GM12801 (cell line): ENCODE data around the gene BCL2.

Source experiments
- CTCF ChIP-seq: IDR thresholded peaks from one replicate; pipeline ENCODE4 v1.5.1; 2011; ENCODE audit warnings: control low read depth; ENCODE audit not compliant: insufficient read length; ENCODE audit errors: extremely low read depth

BCL2 gene

DNA sequence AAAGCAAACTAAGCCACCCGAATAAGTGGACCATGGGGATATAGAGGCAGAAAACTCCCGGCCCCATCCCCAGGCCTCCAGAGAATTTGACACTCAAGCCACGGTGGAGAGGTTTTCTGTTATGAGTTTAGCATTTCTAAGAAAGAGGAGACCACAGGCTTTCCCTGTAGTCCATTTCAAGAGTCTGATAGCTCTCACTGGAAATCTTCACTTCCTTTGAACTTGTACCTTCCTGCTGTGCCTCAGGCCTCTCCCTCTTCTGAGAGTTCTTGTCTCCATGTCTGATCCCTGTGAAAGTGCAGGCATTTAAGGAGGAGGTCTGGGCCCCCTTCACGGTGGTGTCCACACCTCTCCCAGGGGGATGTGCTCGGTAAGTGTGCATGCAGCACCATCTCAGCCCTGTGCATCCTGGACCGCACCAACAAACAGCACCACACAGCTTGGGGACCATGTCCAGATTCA lies 113.7 kb downstream of the BCL2 start:
- TF ChIP-seq CTCF, result no peak

DNA sequence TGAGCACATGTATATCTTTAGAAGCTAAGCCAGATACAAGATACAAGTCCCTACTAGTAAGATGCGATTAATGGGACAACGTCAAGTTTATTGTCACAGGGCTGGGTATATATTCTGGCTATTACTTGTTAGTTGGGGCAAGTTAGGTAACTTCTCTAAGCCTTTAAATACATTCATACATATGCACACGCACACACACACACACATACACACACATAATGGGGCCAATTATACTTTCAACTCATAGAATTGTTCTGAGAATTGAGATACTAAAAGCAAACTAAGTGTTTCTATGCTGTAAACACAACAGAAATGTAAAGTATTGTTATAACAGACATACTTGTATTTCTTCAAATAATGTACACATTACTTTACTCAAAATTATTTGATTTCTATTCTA lies 116.1 kb downstream of the BCL2 start:
- TF ChIP-seq CTCF, result no peak

- TF ChIP-seq CTCF, result no peak
These were observed 116.7 kb downstream of the BCL2 start for GRCh38 chr18:63202828-63203227.

GRCh38 chr18:63199743-63200241 lies 119.8 kb downstream of the BCL2 start:
- TF ChIP-seq CTCF, result no peak

- TF ChIP-seq CTCF, result no peak
These were observed 120.5 kb downstream of the BCL2 start for GRCh38 chr18:63198868-63199742.

DNA sequence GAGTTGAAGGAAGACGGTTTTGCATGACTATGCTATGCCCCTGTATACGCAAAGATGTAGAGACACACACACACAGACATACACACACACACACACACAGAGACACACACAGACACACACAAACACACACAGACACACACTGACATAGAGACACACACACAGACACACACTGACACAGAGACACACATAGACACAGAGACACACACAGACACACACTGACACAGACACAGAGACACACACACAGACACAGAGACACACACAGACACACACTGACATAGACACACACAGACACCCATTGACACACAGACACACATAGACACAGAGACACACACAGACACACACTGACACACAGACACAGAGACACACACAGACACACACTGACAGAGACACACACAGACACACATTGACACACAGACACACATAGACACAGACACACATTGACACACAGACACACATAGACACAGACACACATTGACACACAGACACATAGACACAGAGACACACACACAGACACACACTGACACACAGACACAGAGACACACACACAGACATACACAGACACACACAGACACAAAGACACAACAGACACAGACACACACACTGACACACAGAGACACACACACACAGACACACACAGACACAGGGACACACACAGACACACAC lies 121.3 kb downstream of the BCL2 start:
- TF ChIP-seq CTCF, result no peak

DNA sequence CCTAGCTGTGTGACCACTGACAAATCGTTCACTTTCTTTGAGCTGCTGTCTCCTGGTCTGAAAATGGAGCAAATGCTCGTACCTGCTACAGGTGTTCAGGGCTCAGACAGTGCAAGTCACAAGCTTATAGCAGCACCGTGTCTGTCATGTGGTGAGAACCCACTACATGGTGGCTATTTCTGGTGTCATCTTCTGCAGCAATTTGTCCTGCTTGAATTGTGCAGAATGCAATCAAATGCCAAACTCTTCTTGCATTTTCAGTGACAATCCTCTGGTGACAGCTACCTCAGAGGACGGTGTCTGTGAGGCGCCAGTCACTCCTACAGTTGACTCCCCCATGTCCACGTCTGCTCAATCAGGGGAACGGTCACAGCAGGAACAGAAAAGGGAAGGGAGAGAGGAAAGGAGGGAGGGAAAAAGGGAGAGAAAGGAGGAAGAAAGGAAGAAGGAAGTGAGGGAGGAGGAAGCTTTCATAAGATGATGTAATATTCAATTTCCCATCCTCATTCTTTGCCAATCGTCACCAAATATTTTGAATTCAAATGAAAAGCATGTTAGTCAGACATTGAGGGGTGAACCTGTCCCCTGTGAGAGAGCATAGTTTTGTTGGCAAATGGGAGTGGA lies 122.2 kb downstream of the BCL2 start:
- no peak for TF ChIP-seq CTCF
